GM13977 (cell line): Measurements from ENCODE around the gene SCART1.
"Not testable (repeated sequence)": the region's sequence is repeated elsewhere in the genome, so short reads cannot be mapped to it uniquely, and the experiment has no call there.

Experiments
- DNase-seq: peaks from one replicate; pipeline ENCODE4 v3.0.0; 2012; ENCODE audit warnings: low spot score
- in situ Hi-C: fragments of 300-500 bp; cut with MboI; formaldehyde crosslinking; loops from one replicate; pipeline ENCODE4 v1.12.0; 2022; ENCODE audit warnings: low sequenced_read_pairs, low pct_unique_long_range_greater_than_20kb, mixed read lengths, inconsistent platforms; ENCODE audit not compliant: unreplicated experiment
- TF ChIP-seq, protein P1 (sequence below): IDR thresholded peaks from 2 replicates; pipeline ENCODE4 v1.5.1; 2012; ENCODE audit warnings: mild to moderate bottlenecking, control low read depth; ENCODE audit not compliant: insufficient read depth; ENCODE audit errors: extremely low read depth, missing control alignments

Gene SCART1

DNA sequence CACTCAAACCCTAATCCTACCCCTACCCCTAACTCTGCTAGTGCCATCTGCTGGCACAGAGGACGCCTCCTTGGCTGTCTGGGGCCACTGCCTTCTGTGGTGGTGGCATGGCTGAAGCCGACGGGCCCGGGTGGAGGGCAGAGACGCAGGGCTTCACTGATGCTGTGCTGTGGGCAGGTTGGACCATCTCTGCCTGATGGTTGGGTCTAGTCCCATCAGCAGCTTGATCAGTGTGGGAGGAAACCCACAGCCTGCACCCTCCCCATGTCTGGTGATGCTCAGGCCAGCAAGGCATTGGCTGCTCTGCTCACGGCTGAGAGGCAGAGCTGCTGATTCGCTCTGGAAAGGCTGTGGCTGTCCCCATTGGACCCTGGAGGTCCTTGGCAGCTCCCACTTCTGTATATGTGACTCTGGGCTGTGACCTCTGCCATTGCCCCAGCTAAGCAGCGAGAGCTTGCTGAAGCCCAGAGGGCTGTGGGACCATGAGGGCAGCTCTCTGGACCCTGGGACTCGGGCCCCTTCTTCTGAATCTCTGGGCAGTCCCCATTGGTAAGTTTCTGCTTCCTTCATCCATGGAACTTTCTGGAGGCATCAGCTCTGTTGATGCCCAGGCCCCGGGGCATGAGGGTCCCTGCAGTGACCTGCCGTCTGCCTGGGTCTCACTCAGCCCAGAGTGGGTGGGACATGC lies at the start of gene SCART1:
TSS of gene SCART1 (plus strand) at position 430 of the 688 bp plus-strand sequence. CDS start at position 483, 53 bp downstream.
- DNase-seq: no peak
- TF ChIP-seq, protein P1, sequence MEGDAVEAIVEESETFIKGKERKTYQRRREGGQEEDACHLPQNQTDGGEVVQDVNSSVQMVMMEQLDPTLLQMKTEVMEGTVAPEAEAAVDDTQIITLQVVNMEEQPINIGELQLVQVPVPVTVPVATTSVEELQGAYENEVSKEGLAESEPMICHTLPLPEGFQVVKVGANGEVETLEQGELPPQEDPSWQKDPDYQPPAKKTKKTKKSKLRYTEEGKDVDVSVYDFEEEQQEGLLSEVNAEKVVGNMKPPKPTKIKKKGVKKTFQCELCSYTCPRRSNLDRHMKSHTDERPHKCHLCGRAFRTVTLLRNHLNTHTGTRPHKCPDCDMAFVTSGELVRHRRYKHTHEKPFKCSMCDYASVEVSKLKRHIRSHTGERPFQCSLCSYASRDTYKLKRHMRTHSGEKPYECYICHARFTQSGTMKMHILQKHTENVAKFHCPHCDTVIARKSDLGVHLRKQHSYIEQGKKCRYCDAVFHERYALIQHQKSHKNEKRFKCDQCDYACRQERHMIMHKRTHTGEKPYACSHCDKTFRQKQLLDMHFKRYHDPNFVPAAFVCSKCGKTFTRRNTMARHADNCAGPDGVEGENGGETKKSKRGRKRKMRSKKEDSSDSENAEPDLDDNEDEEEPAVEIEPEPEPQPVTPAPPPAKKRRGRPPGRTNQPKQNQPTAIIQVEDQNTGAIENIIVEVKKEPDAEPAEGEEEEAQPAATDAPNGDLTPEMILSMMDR: no peak
- in situ Hi-C loops: no loop called here

DNA sequence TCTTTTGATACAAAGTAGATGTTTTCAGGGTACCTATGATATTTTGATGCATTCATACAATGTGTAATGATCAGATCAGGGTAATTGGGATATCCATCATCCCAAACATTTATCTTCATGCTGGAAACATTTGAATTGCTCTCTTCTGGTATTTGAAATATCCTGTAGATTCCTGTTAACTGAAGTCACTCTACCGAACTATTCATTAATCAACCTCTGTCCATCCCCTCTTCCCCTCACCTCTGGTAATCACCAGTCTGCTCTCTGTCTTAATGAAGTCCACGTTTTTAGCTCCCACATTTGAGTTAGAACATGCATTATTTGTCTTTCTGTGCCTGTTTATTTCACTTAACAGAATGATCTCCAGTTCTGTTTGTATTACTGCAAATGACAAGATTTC lies 48.5 kb upstream of the SCART1 start:
- no peak for DNase-seq
- in situ Hi-C loops: no loop called here
- TF ChIP-seq, protein P1: no peak

DNA sequence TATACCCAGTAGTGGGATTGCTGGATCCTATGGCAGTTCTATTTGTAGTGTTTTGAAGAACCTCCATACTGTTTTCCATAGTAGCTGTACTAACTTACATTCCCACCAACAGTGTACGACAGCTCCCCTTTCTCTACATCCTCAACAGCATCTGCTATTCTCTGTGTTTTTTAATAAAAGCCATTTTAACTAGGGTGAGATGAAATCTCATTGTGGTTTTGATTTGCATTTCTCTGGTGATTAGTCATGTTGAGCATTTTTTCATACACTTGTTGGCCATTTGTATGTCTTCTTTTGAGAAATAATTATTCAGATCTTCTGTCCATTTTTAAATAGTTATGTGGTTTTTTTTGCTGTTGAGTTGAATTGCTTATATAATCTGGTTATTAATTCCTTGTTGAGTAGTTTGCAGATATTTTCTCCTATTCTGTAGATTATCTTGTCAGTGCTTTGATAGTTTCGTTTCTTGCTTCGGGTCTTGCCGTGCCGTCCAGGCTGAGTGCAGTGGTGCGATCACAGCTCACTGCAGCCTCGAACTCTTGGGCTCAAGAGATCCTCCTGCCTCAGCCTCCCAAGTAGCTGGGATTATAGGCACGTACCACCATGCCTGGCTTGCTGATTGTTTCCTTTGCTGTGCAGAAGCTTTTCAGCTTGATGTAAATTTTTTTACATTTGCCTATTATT lies 47.8 kb upstream of the SCART1 start:
- TF ChIP-seq, protein P1: no peak
- no peak for DNase-seq
- in situ Hi-C loops: no loop called here

DNA sequence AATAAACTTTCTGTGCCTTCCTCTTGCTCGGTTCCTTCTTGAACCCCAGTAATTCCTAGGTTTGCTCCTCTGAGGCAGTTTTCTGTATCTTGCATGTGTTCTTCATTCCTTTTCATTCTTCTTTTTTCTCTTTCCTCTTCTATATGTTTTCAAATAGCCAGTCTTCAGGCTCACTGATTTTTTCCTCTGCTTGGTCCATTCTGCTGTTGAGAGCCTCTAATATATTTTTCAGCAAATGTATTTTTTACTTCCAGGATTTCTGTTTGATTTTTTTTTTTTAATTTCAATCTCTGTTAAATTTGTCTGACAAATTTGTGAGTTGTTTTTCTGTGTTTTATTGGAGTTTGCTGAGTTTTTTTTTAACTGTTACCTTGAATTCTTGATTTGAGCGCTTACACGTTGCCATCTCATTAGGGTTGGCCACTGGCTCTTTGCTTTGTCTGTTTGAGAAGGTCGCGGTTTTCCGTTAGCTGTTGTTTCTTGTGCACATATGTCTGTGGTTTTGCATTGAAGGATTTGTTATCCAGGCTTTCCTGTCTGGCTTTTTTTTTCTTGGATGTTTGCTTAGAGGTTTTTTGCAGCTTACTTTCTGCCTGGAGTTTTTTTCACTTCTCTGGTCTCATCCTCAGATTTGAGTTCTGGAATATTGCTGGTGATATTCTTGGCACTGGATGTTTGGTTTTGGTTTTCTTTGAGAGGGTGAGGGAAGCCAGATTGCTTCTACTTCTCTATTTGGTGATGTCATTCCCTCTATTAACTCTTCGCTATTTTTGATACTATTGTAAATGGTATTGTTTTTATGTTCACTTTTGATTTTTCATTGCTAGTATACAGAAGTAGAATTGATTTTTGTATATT lies 42.0 kb upstream of the SCART1 start:
- TF ChIP-seq, protein P1: no peak
- in situ Hi-C loops: no loop called here
- DNase-seq: no peak

DNA sequence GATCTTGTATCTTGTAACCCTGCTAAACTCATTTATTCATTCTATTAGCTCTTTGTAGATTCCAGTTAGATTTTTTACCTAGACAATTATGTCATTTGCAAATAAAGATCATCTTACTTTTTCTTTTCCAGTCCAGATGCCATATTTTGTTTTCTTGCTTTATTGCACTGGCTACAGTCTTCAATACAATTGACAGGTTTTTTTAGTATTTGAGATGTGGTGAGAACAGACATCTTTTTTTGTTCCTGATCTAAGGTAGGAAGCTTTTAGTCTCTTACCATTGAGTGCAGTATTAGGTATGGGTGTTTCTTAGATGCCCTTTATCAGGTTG lies 41.4 kb upstream of the SCART1 start:
- TF ChIP-seq, protein P1: no peak
- in situ Hi-C loops: no loop called here
- DNase-seq: no peak

DNA sequence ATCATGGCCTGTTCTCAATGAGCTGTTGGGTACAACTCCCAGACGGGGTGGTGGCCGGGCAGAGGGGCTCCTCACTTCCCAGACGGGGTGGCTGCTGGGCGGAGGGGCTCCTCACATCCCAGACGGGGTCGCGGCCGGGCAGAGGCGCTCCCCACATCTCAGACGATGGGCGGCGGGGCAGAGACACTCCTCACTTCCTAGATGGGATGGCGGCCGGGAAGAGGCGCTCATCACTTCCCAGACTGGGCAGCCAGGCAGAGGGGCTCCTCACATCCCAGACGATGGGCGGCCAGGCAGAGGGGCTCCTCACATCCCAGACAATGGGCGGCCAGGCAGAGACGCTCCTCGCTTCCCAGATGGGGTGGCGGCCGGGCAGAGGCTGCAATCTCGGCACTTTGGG lies 39.3 kb upstream of the SCART1 start:
- in situ Hi-C loops: not testable (repeated sequence)

More for the DNA sequence above, 39.3 kb upstream of the SCART1 start:
- DNase-seq: not testable (repeated sequence)
